HG03460 (cell line): ENCODE measurements around the gene GLIPR1L2.
"Not testable (repeated sequence)": the region's sequence is repeated elsewhere in the genome, so short reads cannot be mapped to it uniquely, and the experiment has no call there.

Experiments used
- ATAC-seq: cut with Tn5 transposase; IDR thresholded peaks from one replicate; pipeline ENCODE4 v1.9.1; 2021; ENCODE audit not compliant: unreplicated experiment

Gene GLIPR1L2

DNA sequence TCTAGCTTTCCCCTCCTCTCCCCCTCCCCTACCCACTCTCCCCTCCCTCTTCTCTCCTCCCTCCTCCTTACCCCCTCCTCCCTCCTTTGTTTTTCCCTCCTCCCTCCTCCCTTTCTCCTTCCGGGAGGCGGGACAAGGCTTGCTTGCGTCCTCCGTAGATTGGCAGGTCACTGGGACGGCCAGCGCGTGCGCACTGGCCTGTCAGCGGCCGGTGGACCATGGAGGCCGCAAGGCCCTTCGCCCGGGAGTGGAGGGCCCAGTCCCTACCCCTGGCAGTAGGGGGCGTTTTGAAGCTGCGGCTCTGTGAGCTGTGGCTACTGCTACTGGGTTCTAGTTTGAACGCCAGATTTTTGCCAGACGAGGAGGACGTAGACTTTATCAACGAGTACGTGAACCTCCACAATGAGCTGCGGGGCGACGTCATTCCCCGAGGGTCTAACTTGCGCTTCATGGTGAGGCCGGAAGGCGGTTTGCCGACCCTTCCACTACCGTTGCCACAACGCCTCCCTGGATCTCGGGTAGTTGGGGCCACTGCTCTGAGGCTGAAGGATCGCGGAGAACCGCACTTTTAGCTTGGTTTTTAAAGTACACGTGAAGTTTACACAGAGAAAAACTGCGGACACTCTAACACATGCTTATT is at the start of gene GLIPR1L2:
GLIPR1L2 (plus strand) TSS at position 191 of the 640 bp plus-strand sequence; CDS start at position 219, 28 bp downstream.
- peak; percentile 97 for ATAC-seq

DNA sequence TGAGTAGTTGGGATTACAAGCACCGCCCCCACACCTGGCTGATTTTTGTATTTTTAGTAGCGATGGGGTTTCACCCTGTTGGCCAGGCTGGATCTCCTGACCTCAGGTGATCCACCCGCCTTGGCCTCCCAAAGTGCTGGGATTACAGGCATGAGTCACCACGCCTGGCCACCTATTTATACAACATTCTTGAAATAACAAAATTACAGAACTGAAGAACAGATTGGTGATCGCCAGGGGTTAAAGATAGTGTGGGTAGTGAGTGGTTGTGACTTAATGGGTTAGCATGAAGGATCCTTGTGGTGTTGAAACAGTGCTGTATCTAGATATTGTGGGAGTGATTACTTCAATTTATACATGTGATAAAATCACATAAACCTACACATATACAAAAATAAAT is 49.0 kb upstream of the GLIPR1L2 start:
- ATAC-seq, result no peak

DNA sequence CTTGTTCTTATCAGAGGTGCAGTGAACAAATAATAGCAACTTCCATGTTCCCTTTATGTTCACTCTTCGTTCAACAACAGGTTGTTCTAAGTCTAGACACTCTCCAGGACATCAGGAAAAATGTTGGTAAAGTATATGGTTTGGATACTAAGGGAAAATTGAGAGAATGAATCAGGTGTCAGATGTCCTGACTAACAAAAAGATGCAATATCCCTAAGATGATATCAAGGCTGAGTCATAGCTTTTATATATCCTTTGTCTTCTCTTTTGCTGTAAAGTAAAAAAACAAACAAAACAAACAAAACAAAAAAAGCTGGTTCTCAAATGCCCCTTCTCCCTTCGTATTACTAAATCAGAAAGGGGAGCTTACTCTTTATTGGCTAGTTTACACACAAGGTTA is 45.4 kb upstream of the GLIPR1L2 start:
- no peak for ATAC-seq

DNA sequence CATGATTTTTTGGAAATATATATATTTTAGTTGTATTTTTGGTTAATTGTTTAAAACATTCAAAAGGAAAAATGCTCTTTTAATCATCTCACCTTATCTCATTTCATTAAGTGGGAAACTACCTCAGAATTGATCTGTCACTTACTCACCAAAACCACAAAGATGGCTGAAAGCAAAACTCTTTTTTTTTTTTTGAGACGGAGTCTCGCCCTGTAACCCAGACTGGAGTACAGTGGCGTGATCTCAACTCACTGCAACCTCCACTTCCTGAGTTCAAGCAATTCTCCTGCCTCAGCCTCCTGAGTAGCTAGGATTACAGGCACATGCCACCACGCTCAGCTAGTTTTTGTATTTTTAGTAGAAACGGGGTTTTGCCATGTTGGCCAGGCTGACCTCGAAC is 44.7 kb upstream of the GLIPR1L2 start:
- ATAC-seq, result not testable (repeated sequence)

DNA sequence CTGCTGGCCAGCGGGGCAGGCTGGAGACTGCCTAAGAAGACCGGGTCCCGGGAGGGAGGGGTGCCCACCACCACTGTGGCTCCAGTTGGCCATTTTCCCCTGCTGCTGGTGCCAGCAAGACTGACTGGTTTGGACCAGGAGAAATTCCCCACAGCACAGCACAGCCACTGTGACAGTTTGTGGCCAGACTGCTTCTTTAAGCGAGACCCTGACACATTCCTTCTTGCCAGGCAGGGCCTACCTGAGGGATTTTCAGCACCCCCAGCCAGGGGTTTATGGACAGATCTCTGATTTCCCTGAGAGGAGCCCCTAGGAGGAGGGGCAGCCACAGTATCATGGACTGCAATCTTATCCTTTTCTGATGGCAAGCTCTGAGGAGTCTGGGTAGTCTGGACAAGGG is 40.9 kb upstream of the GLIPR1L2 start:
- no peak for ATAC-seq

DNA sequence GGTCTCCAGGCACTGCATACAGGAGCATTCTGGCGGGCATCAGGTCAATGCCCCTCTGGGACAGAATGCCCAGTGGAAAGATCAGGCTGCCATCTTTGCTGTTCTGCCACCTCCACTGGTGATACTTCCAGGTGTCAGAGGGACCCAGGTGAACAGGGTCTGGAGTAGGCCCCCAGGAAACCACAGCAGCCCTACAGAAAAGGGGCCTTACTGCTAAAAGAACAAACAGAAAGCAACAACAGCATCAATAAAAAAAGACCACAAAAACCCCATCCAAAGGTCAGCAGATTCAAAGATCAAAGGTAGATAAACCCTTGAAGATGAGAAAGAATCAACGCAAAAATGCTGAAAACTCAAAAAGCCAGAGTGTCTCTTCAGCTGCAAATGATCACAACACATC is 40.5 kb upstream of the GLIPR1L2 start:
- no peak for ATAC-seq

DNA sequence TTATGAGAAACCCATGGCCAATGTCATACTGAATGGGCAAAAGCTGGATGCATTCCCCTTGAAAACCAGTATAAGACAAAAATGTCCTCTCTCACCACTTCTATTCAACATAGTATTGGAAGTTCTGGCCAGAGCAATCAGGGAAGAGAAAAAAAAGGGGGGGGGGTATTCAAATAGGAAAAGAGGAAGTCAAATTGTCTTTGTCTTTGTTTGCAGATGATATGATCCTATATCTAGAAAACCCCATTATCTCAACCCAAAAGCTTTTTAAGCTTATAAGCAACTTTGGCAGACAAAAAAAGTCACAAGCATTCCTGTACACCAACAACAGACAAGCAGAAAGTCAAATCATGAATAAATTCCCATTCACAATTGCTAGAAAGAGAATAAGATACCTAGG is 36.9 kb upstream of the GLIPR1L2 start:
- ATAC-seq, result no peak

DNA sequence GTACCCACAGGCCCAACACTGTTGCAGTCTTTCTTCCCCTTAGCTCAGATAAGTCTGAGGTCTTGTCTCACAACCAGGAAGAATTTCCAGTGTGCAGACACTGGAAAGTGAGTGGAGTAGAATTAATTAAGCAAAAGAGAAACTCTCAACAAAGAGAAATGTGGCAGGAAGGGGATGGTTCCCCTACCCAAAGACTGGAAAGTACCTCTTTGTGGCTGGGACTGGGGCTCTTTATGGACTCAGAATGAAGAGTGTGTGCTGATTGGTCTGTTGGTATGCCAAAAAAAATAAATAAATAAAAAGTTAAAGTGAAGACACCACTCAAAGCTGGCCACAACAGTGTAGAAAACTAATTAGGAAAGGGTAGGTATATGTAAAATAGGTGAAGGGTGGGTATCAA is 30.0 kb upstream of the GLIPR1L2 start:
- no peak for ATAC-seq

DNA sequence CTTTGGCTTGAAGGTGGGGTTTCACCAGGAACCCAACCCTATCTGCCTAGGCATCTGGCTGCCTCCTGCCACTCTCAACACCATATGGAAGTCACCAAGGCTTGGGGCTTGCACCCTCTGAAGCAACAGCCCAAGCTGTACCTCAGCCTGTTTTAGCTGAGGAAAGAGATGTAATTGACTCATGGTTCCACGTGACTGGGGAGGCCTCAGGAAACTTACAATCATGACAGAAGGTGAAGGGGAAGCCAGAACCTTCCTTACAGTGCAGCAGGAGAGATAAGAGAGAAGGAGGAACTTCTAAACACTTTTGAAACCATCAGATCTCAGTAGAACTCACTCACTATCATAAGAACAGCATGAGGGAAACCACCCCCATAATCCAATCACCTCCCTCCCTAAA is 29.5 kb upstream of the GLIPR1L2 start:
- ATAC-seq, result no peak

DNA sequence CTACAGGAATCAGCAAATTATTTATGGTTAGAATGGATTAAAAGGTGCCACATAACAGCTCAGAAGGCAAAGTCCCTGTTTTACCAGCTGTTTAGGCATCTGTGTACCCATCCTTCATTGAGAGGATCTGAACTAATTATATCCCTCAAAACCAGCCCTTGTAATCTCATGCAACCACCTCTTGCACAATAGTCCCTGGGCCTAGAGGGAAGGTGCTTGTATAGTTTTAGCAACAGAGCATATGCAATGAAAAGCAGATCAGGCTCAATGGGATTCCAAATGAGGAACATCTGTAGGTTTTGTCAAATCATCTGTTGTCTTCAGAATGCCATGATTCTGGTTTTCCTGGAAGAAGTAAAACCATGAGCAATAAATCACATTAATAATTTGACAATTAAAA is 26.0 kb upstream of the GLIPR1L2 start:
- no peak for ATAC-seq

DNA sequence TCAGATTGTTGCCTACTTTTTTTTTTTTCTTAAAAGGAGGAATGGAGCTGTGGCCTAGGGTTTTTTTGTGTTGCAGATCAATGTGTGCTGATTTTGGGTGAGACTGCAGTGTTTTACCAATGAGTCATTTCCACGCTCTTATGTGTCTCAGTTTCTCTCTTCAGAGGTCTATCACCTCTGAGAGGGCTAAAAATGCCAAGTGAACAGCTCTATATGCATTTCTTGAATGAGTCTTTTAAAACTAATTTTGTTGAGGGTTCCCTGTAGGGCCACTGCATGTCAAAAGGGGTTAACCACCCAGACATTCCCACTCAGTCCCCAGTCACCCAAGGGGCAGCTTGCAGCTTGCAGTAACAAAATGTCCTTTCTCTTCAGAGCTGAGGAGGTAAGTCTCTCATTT is 24.3 kb upstream of the GLIPR1L2 start:
- peak; percentile 65 for ATAC-seq

DNA sequence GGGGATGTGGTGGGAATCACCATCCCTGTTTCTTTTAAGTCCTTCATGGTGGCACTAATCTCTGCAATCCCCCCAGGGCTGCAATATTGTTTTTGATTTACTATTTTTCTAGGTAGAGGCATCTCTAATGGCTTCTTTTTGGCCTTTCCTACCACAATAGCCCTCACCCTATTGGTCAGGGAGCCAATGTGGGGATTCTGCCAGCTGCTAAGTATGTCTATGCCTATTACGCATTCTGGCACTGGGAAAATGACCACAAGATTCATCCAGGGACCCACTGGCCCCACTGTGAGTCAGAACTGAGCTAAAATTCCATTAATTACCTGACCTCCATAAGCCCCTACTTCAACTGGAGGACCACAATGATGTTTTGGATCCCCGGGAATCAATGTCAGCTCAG is 15.9 kb upstream of the GLIPR1L2 start:
- ATAC-seq, result no peak

DNA sequence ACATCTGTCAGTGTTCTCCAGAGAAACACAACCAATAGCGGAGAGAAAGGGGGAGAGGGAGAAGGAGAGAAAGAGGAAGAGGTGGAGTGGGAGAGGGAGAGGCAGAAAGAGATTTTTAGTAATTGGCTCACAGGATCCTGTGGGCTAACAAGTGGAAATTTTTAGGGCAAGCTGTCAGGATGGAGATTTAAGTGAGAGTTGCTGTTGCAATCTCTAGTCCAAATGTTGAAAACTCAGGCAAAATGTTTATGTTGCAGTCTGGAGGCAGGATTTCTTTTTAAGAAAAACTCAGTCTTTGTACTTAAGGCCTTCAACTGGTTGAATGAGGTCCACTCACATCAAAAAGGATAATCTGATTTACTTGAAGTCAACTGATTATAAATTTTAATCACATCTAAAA is 12.5 kb upstream of the GLIPR1L2 start:
- no peak for ATAC-seq

DNA sequence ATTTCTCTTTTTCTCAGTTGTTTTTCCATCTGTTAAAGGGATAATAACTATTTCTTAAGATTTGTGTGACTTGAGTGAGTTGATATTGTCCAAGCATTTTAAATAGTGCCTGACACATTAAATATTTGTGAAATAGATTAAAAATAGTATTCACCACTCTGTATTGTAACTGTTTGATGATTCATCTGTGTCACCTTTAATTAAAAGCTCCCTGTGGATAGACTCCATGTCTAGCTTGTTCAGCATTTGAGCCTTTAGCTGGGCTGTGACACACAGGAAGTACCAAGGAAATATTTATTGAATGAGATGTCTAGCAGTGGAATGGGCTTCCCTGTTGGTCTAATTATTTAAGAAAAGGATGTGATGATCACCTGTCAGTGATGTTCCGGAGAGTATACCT is 1.8 kb upstream of the GLIPR1L2 start:
- ATAC-seq, result no peak

DNA sequence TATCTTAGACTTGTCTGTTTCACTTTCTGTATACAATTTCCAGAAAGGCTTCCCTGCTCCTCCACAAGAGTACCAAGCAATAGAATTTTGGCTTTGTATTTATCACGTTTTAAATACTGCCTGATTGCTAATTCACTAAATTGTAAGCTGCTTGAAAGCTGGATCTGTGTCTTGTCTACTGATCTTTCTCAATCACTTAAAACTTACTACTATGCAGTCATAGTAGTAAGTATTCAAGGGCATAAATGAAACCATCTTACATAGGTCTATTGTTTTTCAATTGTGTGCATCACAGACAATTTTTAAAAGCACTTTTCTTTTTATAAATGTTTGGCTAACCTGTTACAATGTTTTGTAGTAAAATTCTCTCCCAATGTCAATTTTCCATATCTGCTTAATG is 1.2 kb upstream of the GLIPR1L2 start:
- ATAC-seq, result no peak

DNA sequence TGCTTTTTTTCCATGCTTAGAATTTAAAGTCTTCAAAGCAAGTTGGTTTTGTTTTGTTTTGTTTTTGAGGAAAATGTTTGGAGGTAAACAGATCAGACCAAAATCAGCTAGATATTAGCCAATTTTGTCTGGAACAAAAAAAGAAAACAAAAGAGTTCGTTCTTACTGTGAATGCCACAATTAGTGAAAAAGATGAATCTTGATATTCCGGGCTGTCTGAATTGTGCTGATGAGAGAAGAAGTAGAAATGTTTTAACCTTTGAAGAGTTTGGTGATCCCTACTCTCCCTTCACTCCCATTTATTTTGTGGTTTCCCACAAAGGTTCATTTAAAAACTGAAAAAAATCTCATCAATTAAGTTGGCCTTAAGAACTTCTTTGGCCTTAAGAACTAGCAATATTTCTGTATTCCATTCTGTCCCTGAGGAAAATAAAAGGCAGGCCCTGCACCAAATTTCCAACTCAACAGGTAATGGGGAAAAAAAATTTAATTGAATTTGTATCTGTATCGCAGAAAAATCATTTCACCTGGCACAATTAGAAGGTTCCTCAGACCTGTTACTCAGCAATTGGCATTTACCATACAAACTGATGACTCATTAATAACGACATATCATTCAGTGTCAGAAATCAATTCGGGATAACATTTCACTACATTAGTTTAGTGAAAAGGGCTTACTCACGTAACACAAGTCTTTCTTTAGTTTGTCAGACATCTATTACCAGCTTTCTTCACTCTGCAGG is 562 bp upstream of the GLIPR1L2 start:
- no peak for ATAC-seq

DNA sequence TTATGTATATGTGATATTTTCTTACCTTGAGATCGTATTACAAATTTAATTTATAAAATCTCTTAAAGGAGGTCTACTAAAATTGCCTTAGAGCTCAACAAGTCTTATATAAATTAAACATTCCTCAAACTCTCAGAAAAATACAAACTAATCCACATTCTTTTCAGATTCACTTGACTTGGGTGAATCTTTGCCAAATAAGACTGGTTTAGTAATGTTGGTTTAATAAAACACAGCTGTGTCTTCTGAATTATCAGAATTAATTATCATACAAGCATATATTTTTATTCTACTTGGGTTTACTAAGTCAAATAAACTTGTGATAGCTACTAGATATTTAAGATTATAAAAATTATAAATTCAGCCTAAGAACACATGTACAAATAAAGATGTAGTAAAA is 13.3 kb downstream of the GLIPR1L2 start:
- no peak for ATAC-seq

DNA sequence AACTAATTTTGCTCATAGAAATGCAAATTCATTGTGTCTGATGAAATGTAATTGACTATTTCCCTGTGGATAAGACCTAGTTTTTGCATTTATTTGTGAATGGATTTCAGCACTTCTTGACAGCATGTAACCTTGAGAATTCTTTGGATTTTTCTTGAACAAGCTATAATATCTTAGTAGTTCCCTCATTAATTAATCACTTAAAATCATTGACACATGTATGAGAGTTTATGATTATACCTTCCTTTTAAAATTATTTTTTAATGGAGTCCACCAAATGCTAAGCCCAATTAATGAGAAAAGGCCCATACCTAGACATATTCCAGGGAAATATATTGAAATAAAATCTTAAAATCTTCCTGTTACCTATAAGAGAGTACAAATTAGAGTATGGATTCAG is 16.8 kb downstream of the GLIPR1L2 start:
- ATAC-seq, result no peak

DNA sequence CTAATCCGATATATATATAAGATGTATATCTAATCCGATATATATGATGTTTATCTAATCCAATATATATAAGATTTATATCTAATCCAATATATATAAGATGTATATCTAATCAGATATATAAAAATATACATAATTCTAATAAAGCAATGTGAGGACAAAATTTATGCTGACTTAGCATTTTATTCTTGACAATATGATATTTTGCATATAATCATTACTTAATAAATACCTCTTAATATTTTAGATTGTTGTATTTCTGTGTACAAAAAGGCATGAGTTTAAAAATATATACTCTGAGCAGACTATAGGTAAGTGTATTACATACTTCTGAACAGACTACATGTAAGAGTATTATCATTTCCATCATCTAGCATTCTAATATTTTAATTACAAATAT is 18.9 kb downstream of the GLIPR1L2 start:
- no peak for ATAC-seq

DNA sequence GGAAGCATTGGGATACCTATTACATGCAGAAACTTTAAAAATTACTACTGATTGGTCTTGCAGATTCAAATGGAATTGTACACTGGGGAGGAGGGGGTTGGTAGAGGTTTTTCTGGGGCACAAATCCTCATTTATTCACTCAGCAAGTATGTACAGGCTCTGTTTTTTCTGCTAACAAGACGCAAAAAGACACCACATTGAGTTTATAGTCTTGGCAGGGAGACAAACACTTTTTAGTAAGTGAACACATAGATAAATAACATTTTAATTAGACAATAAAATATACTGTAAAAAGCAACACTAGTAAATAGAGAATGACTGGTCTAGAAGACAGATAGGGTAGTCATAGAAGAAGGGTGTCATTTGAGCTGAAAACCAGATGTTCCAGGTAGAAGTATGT is 23.8 kb downstream of the GLIPR1L2 start:
- ATAC-seq, result no peak

DNA sequence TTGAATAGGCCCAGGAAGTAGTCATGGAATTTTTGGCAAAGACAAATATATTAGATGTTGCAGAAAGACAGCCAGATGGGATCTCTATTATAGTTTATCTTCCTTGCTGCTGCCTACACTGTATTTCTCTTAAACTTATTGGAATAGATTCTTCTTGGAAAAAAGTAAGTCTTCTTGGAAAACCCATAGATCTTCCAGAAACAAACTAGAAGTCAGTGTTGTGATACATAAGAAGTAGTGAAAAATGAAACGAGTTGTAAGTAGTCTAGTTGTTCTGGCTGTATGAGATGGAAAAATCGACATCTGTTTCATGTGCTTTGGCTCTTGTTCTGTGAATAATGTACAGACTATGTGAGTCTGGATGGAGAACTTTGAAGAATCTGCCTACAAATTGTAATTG is 29.0 kb downstream of the GLIPR1L2 start:
- ATAC-seq, result no peak

DNA sequence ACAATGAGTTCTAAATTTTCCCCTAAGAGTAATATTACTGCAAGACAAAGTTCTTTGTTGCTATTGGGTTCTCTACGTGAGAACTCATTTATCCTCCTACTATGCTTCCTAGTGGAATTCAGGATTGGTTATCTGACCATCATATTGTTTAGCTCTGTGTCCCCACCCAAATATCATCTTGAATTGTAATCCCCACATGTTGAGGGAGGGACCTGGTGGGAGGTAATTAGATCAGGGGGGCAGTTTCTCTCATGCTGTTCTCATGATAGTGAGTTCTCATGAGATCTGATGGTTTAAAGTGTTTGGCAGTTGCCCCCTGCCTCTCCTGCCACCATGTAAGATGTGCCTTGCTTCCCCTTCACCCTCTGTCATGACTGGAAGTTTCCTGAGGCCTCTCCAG is 36.6 kb downstream of the GLIPR1L2 start:
- no peak for ATAC-seq

DNA sequence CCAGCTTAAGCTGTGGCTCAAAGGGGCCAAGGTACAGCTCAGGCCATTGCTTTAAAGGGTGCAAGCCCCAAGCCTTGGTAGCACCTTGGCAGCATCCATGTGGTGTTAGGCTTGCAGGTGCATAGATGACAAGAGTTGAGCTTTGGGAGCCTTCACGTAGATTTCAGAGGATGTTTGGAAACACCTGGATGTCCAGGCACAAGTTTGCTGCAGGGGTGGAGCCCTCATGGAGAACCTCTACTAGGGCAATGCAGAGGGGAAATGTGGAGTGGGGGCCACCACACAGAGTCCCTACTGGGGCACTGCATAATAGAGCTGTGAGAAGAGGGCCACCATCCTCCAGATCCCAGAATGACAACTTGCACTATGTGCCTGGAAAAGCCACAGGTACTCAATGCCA is 37.9 kb downstream of the GLIPR1L2 start:
- ATAC-seq, result no peak
